SHP77 treated with DMSO at 0.1 percent for 48 hours (cell line): ENCODE data around the gene PHLDB2.

Experiments
- DNase-seq: peaks from one replicate; lab custom pipeline; 2025; lab: John Stamatoyannopoulos, UW

The PHLDB2 gene

GRCh38 chr3:111851511-111851954 lies 7.5 kb upstream of the PHLDB2 start:
- DNase-seq: no peak

GRCh38 chr3:111852540-111852939 lies 6.5 kb upstream of the PHLDB2 start:
- no peak for DNase-seq

DNA sequence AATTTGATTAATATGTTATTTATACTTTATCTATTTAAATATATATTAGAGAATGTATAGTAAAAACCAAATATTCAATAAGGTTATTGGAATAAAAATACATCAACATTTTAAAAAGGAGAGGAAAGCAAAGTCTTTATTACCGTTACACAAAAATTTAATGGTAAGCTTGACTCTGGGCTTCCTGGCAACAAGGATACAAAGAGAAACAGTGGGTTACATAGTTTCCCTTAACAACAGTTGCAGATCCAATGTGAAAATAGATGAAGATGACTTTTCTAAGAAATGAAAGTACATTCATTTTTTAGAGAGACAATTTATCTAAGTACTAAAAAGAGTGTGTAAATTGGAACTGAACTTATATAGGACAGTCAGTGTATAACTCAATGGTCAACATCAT lies 6.0 kb upstream of the PHLDB2 start:
- no peak for DNase-seq

GRCh38 chr3:111854990-111855389 lies 4.1 kb upstream of the PHLDB2 start:
- DNase-seq: no peak

DNA sequence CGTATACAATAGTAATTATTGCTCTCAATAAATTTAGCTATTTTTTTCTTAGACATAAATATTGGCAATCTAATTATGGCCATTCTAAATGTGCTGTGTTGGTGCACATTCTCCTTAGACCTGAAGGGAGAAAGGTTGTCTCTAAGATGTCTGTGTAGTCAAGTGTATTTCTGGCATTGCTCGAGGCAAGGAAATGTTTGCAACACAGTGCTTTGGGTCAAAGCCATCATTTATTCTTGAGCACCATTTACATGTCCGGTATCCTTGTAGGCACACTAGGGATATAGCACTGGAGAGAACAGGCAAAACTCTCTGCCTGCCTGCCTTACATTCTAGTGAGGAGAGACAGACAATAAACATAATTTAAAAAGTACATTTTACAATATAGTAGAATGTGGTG lies 2.6 kb upstream of the PHLDB2 start:
- DNase-seq: no peak

- no peak for DNase-seq
These were observed 1.6 kb upstream of the PHLDB2 start for GRCh38 chr3:111857474-111857873.

DNA sequence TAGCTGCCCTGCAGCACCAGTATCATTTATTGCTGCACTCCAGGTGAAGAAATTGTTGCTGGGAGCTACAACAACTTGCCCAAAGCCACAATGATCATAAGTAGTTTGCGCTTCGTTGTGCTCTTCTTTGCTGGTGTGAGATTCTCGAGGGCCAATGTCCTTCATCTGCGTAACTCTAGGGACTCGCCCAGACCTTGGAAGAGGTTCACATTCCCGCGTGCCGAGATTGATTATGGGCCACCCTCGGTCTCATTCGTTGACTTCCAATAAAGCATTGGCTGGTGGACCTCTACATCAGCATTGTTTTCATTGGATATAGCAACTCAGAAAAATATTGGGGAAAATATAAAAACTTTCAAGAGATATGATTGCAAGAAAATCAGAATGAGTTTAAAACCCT lies 423 bp upstream of the PHLDB2 start:
- DNase-seq: no peak

DNA sequence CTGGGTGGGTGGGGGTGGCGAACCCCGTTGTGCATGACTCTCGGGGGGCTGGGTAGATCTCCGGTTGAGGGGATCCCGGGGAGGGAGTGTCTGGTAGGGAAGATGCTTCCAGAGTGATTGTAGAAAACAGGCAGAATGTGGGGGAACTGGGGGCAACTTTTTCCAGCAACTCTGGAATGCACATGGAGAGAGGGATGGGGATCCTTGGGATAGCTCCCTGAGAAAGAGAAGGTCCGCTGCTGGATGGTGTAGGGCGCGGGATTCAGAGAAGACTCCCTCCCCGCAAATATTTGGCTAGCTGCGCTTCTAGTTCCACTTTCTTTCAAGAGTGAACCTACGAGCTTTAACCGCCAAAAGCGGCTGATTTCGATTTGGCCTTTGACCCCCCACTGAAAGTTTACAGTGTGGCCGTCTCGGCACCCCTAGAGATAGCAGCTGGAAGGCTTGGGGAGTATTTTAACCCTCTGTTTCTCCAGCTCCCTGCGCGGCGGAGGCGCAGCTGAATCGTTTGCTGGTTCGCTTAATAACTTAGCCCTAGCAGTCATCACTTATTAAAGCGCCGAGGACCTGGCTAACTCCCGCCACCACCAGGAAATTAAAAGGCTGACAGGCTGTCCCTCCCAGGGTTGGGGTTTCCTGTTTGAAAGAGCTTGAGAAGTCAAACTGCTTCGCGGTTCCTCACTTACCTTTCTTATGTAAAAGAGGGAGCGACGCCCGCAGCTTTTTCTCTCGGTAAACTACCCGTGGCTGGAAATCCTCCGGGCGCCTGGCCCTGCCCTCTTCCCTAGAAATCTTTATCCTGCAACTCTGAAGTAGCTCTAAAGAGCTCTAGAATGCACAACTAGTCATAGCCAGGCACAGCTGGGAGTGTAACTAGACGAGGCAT lies 1.2 kb downstream of the PHLDB2 start:
- DNase-seq: peak; percentile 73

DNA sequence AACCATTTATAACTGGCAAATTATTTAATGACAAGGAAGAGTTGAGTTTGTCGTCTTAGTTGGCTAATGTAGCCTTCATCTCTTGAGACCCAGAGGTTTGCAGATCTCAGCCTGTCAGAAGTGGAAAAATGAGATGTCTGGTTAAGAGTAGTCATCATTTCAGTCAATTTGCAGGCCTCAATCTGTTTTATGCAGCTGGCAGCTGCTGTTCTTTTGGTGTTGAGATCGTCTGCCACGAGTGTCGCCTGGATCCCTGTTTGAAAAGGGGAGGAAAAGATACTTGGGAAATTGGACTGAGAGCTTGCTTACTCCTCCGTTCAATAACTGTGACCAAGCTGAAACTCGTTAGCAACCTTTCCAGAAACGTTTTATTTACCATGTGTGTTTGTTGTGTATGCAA lies 2.3 kb downstream of the PHLDB2 start:
- DNase-seq: peak; percentile 3

DNA sequence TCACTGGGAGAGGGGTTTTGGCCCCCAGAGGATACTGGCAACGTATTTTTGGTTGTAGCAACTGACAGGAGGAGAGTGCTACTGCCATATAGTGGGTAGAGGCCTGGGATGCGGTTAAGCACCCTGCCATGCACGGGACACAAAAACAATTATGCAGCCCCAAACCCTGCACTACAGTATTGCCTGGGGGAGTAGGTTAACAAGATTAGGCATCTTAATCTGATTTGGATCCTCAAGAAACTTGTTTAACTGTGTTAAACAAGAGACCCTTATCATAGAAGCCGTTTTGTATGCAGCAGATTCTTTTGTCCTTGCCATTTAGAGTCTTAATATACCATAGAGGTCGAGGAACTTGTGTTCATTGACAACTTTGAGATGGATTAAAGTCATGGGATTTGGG lies 3.4 kb downstream of the PHLDB2 start:
- DNase-seq: no peak

- no peak for DNase-seq
These were observed 3.9 kb downstream of the PHLDB2 start for GRCh38 chr3:111862974-111863373.

DNA sequence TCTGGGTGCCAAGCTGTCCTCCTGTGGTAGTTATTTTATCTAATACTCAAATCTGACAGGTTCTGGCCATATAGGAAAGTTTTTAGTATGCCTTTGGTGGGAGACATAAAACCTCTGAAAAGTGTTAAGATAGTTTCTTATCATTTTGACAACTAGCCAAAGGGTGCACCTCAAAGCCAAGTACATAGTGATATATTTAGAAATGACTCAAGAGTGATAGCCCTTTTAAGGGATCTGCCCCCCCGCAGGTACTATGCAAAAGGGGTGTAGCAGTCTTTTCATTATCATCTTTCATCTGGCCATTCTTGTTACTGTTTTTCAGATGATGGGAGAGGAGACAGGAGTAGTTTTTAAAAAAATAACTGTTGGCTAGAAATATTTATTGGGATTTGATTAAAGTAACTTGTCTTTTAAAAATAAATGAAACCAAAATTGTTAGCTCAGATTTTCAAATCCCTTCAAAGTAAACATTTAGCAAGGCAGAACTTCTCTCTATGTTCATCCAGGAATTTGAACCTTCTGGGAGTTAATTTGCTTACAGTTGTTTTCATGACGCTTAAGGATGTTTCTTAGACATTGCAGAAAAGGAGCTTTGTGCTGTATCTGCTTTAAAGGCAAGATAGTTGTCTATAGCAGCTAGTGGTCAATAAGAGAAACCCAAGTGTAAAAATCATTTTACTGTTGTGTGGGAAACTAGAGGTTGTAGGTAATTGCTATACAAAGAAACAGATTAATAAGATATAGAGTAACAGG lies 5.1 kb downstream of the PHLDB2 start:
- DNase-seq: no peak

- no peak for DNase-seq
These were observed 6.0 kb downstream of the PHLDB2 start for GRCh38 chr3:111864821-111865656.

DNA sequence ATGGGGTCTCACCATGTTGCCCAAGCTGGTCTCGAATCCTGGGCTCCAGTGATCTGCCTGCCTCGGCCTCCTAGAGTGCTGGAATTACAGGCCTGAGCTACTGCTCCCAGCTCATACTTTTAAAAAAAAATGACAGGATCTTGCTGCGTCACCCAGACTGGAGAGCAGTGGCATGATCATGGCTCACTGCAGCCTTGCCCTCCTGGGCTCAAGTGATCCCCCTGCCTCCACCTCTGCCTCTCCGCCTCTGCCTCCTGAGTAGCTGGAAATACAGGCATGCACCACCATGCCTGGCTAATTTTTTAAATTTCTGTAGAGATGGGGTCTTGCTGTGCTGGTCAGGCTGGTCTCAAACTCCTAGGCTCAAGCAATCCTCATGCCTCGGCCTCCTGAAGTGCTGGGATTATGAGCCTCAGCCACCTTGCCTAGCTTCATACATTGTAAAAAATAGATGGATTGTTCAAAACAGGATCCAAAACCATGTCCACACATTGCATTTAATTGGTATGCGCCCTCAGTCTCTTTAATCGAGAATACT lies 8.9 kb downstream of the PHLDB2 start:
- no peak for DNase-seq

GRCh38 chr3:111870620-111871019 lies 11.6 kb downstream of the PHLDB2 start:
- no peak for DNase-seq

GRCh38 chr3:111871809-111872623 lies 13.0 kb downstream of the PHLDB2 start:
- no peak for DNase-seq

DNA sequence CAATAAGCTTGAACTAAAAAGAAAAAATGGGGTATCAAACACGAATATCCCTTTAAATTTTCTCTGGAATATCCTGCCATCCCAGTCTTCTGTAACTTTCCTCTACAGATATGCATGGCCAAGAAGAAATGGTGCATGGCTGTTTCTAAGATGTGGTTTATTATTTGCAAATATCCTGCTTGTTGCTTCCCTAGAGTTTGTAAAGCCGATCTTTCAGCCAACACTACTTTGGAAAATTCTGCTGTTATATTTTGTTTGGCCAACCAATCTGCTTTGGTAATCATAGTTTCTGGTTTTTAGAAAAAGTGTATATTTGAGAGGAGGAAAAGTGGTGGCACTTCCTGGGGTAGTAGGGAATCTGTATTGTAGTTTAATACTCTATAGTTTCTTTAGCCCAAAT lies 13.9 kb downstream of the PHLDB2 start:
- DNase-seq: no peak

- no peak for DNase-seq
These were observed 15.2 kb downstream of the PHLDB2 start for GRCh38 chr3:111874177-111874820.

- DNase-seq: no peak
These were observed 22.4 kb downstream of the PHLDB2 start for GRCh38 chr3:111881480-111881879.

DNA sequence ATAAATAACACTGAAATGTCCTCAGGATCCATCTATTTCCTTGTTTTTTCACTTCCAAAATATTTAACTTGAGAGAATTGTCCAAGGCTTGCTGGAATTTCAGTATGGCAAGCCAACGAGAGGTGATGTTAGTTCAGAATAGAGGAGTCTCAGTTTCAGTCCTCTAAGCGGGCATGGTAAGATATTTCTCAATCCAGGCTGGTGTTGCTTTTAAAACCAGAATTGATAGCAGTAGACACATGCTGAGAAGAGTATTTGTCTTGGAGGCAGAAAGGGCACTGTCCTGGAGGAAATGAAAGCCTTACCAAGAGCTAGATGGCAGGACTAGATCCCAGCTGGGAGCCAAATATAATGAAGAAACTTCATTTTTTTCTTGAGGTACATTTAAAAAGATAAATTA lies 23.1 kb downstream of the PHLDB2 start:
- no peak for DNase-seq

- DNase-seq: no peak
These were observed 23.7 kb downstream of the PHLDB2 start for GRCh38 chr3:111882799-111883198.
